DND-41 (cell line): Measurements from ENCODE around the gene G0S2.

Source experiments
- ATAC-seq: fragments of 200-7000 bp; cut with Tn5 transposase; 3 replicates; pipeline ENCODE4 v1.9.1; 2021; ENCODE audit warnings: low read depth; ENCODE audit not compliant: insufficient read depth
- DNase-seq: peaks from one replicate; pipeline ENCODE4 v3.0.0-alpha.2; 2020
- H2AFZ ChIP-seq: 2 replicates; pipeline ENCODE4 v1.6.0; 2012; ENCODE audit warnings: low read depth, low read length
- H3K27ac ChIP-seq: 2 replicates; pipeline ENCODE4 v1.5.1; 2012; ENCODE audit warnings: low read length, inconsistent platforms
- H3K27me3 ChIP-seq: fragments of 200-600 bp; sonication (generic); 2 replicates; pipeline ENCODE4 v1.6.0; 2012; ENCODE audit warnings: low read length, mild to moderate bottlenecking, inconsistent platforms; ENCODE audit not compliant: insufficient read depth, poor library complexity
- H3K36me3 ChIP-seq: 2 replicates; pipeline ENCODE4 v1.5.1; 2012; ENCODE audit warnings: low read length, inconsistent platforms; ENCODE audit not compliant: insufficient read depth
- H3K4me1 ChIP-seq: 2 replicates; pipeline ENCODE4 v1.5.1; 2012; ENCODE audit warnings: mild to moderate bottlenecking, low read length; ENCODE audit not compliant: insufficient read depth
- H3K4me2 ChIP-seq: 2 replicates; pipeline ENCODE4 v1.6.0; 2012; ENCODE audit warnings: mild to moderate bottlenecking, moderate library complexity, low read length, inconsistent platforms; ENCODE audit not compliant: insufficient read depth
- H3K4me3 ChIP-seq, 2 experiments: fragments of 200-600 bp in 1 of 2; shearing (Covaris generic) in 1 of 2; 2 replicates each; pipeline ENCODE4 v1.5.1; 2012 to 2016; ENCODE audit warnings: inconsistent platforms in 2 of 2, low read length in 2 of 2, mild to moderate bottlenecking in 2 of 2, low read depth in 1 of 2, moderate library complexity in 1 of 2
- H3K79me2 ChIP-seq: 2 replicates; pipeline ENCODE4 v1.6.0; 2012; ENCODE audit warnings: low read length, inconsistent platforms; ENCODE audit not compliant: insufficient read depth
- H3K9ac ChIP-seq: 2 replicates; pipeline ENCODE4 v1.6.0; 2012; ENCODE audit warnings: low read depth, mild to moderate bottlenecking, inconsistent platforms, low read length, moderate library complexity
- H3K9me3 ChIP-seq: 2 replicates; pipeline ENCODE4 v1.5.1; 2012; ENCODE audit warnings: low read length, moderate library complexity, mild to moderate bottlenecking, inconsistent platforms; ENCODE audit not compliant: insufficient read depth, severe bottlenecking
- H4K20me1 ChIP-seq: 2 replicates; pipeline ENCODE4 v1.6.0; 2012; ENCODE audit warnings: low read length; ENCODE audit not compliant: insufficient read depth
- EZH2 ChIP-seq: IDR thresholded peaks from 3 replicates; pipeline ENCODE4 v1.6.1; 2012; ENCODE audit warnings: borderline replicate concordance, low read depth, mild to moderate bottlenecking, moderate library complexity, low read length, inconsistent platforms; ENCODE audit not compliant: severe bottlenecking
- TF ChIP-seq, protein P1 (sequence below): IDR thresholded peaks from 2 replicates; pipeline ENCODE4 v1.5.1; 2012; ENCODE audit warnings: borderline replicate concordance, low read length, moderate library complexity, mild to moderate bottlenecking; ENCODE audit not compliant: poor library complexity, severe bottlenecking; ENCODE audit errors: extremely low read depth

Gene G0S2

DNA sequence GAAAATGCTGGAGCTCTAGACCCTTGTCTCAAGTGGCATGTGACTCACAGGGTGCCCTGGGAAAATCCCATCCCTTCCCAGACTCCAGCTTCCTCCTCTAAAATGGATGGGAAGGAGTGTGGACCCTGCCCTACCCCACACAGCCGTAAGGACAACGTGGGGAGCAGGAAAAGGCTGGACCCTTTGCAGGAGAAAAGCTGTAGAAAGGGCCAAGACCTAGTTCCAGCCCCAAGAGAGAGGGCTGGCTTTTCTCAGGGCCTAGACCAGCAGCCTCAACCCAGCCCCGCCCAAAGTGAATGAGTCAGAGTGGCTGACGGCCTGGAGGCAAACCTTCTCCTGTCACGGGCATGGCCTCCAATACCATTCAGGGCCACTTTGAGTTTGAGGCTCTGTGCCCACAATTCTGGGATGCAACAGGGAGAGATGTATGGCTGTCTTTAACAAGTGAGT lies 24.0 kb upstream of the G0S2 start:
- Histone ChIP-seq H3K4me2 (no peak overlapping the region), H3K36me3 (no peaks in the 10 kb centered on the region), H3K79me2 (no peaks in the 10 kb centered on the region), H3K9me3 (no peaks in the 10 kb centered on the region), H3K27ac (no peak overlapping the region), H4K20me1 (no peaks in the 10 kb centered on the region), H2AFZ (no peak overlapping the region), H3K9ac (no peak overlapping the region), H3K27me3 (peaks cover 3% of the 10 kb centered on the region), H3K4me3 (no peak overlapping the region), H3K4me1 (no peaks in the 10 kb centered on the region)
- ATAC-seq: no peak; the same call in 2 of the 3 replicates
- DNase-seq: no peak
- TF ChIP-seq EZH2: no peak
- TF ChIP-seq, protein P1, sequence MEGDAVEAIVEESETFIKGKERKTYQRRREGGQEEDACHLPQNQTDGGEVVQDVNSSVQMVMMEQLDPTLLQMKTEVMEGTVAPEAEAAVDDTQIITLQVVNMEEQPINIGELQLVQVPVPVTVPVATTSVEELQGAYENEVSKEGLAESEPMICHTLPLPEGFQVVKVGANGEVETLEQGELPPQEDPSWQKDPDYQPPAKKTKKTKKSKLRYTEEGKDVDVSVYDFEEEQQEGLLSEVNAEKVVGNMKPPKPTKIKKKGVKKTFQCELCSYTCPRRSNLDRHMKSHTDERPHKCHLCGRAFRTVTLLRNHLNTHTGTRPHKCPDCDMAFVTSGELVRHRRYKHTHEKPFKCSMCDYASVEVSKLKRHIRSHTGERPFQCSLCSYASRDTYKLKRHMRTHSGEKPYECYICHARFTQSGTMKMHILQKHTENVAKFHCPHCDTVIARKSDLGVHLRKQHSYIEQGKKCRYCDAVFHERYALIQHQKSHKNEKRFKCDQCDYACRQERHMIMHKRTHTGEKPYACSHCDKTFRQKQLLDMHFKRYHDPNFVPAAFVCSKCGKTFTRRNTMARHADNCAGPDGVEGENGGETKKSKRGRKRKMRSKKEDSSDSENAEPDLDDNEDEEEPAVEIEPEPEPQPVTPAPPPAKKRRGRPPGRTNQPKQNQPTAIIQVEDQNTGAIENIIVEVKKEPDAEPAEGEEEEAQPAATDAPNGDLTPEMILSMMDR: no peak

DNA sequence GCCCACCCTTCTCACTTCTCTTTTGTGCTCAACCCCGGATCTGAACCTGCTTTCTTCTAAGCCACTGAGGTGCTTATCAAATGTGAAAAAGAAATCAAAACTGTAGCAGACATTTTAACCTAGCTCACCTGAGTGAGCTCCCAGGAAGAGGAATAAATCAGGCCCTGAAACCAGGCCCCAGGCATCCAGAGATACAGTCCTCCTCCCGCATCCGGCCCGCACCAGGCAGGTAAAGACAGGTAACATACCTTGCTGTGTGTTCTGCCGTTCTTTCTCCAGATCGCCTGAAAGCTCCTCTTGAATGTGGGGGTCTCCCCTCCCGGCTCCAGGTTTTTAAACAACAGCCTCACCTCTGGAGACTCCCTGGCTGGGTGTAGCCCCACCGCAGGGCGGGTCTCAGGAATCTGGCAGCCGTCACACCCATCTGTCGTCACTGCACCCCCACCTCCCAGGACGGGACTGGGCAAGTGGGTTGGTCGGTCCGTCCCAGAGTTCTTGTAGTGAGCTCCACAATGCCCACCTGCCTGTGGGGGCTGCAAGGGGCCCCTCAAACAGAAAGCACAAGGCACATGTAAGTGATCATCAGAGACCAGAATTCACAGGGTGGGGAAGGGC lies 23.0 kb upstream of the G0S2 start, which contains the start of gene LAMB3:
LAMB3 (minus strand) TSS at position 305 of the 615 bp plus-strand sequence. CDS start 1,481 bp downstream, outside the sequence.
- no peak within 1 kb of the TSS for H3K4me2 ChIP-seq
- TF ChIP-seq, protein P1: no peak
- no peak for TF ChIP-seq EZH2
- no peak within 1 kb of the TSS for H3K9ac ChIP-seq
- H3K36me3 ChIP-seq: no peaks in the 10 kb centered on the region
- H3K27me3 ChIP-seq: peaks cover 6% of the 10 kb centered on the region
- H3K79me2 ChIP-seq: no peaks in the 10 kb centered on the region
- H3K27ac ChIP-seq: no peak within 1 kb of the TSS
- no peak for ATAC-seq
- no peak within 1 kb of the TSS for H3K4me3 ChIP-seq
- H3K9me3 ChIP-seq: no peaks in the 10 kb centered on the region
- no peaks in the 10 kb centered on the region for H3K4me1 ChIP-seq
- no peak for DNase-seq
- H2AFZ ChIP-seq: no peak within 1 kb of the TSS
- no peaks in the 10 kb centered on the region for H4K20me1 ChIP-seq

DNA sequence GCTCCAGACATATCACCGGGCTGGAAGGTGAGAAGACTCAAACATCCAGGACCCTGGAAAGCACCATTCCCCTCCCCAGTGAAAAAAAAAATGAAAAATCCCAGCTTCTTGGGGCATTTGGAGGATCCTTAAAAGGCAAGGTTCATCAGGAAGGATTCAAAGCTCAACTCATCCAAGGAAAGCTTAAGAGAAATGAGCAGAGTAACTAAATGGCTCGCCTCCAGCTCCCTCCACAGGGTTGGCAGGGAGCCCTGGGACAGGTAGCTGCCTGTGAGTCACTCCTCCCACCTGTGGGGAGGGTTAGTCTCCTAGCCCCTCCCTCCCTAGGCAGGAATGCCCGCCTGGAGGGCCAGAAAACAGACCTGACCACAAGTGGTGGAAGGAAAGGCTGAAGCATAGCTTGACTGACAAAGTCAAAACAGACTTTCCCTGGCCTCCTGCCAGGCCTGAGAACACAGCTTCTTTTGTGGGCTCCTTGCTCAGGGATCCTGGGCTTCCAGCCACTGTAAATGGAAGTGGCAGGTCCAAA lies 22.3 kb upstream of the G0S2 start:
- peaks cover 6% of the 10 kb centered on the region for H3K27me3 ChIP-seq
- no peak overlapping the region for H3K27ac ChIP-seq
- ATAC-seq (no peak), DNase-seq (no peak)
- no peak overlapping the region for H3K4me2 ChIP-seq
- H3K79me2 ChIP-seq: no peaks in the 10 kb centered on the region
- H3K36me3 ChIP-seq: no peaks in the 10 kb centered on the region
- H4K20me1 ChIP-seq: no peaks in the 10 kb centered on the region
- no peak overlapping the region for H3K4me3 ChIP-seq
- H2AFZ ChIP-seq: no peak overlapping the region
- TF ChIP-seq, protein P1: no peak
- TF ChIP-seq EZH2: no peak
- no peak overlapping the region for H3K9ac ChIP-seq
- no peaks in the 10 kb centered on the region for H3K9me3 ChIP-seq
- H3K4me1 ChIP-seq: no peaks in the 10 kb centered on the region
